Stimulated activated CD4-positive, alpha-beta T cell treated with anti-CD3 and anti-CD28 coated beads, Interleukin-15, amount 100 ng/mL, for 48 hours (primary cell): Measurements from ENCODE around the gene POMGNT2.

Source experiments
- DNase-seq, 2 donors: peaks; one replicate each; pipeline ENCODE4 v3.0.0-alpha.2; 2020; ENCODE audit warnings: low read depth in 2 of 2

POMGNT2 gene

DNA sequence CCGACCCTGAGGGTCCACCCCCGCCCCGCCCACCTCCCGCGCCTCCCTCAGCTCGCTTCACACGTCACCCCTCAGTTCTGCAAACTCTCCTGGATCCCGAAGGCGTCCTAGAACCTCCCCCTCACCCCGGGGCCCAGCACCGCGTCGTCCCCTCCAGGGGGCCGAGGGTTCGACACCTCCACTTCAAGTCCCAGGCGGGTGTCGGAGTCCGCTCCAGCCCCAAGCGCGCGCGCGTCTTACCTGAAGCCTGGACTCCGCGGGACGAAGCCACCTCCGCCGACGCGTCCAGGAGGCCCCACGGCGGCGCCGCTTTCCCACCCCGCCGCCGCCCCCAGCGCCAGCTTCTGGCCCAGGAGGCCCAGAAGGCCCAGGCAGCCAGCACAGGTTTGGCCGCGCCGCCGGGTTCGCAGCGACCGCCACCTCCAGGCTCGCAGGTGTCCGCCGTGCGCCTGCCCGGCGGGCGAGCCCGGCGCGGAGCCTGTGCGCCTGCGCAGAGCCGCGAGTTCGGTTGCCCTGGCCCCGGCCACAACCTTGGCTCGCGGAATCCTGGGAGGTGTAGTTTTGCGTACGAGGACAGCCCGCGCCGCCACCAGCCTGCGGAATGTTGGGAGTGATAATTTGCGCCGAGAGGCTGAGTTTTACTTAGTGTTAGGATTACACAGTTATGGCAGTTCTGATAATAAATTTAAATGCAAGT lies at the start of gene POMGNT2:
POMGNT2 (minus strand) TSS at position 484 of the 697 bp plus-strand sequence. CDS start 24,648 bp downstream, outside the sequence.
- peak; percentile 75 to 87 for DNase-seq

GRCh38 chr3:43154980-43155379 lies 49.1 kb upstream of the POMGNT2 start:
- no peak for DNase-seq

DNA sequence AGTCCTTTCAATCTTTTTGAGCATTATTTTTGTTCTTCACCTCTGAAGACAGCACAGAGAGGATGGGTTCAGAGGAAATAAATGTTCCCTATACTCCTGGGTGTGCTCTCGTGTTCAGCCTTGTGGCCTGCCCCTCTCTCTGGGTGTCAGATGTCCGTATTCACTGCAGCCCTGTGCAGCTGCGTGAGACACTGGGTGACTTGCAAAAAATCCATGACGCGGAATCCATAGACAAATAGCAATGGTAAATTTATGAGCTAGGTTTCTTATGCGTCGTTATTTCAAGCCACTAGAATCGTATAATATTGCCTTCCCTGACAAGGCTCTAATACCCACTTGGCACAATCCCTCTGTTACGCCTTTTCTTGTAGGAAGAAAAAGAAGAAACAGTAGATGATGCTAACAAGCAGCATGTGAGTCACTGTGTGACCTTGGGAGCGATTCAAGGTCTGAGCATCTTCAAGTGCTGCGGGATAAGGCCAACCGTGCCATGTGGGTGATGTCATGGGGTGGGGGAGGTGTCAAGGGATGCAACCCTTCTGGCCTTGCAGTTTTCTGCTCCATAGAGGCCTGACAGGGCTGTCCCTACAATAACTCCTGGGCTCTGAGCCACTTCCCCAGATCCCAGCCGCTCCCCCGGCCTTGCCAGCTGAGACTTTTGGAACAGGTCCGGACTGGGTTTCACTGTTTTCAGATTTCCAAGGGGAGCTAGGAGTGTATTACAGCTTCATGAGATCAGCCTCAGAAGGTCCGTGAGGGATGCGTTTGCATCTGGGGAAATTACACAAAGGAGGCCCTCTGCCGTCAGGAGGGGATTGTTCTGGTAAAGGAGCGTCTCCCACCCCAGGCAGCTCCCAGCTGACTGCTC lies 47.6 kb upstream of the POMGNT2 start:
- no peak for DNase-seq

- no peak for DNase-seq
These were observed 46.8 kb upstream of the POMGNT2 start for GRCh38 chr3:43152649-43153048.

GRCh38 chr3:43148033-43148432 lies 42.2 kb upstream of the POMGNT2 start:
- DNase-seq = no peak

- DNase-seq = no peak
These were observed 40.7 kb upstream of the POMGNT2 start for GRCh38 chr3:43146599-43146998.

- DNase-seq = no peak
These were observed 39.0 kb upstream of the POMGNT2 start for GRCh38 chr3:43144761-43145490.

- no peak for DNase-seq
These were observed 36.6 kb upstream of the POMGNT2 start for GRCh38 chr3:43142472-43142871.

DNA sequence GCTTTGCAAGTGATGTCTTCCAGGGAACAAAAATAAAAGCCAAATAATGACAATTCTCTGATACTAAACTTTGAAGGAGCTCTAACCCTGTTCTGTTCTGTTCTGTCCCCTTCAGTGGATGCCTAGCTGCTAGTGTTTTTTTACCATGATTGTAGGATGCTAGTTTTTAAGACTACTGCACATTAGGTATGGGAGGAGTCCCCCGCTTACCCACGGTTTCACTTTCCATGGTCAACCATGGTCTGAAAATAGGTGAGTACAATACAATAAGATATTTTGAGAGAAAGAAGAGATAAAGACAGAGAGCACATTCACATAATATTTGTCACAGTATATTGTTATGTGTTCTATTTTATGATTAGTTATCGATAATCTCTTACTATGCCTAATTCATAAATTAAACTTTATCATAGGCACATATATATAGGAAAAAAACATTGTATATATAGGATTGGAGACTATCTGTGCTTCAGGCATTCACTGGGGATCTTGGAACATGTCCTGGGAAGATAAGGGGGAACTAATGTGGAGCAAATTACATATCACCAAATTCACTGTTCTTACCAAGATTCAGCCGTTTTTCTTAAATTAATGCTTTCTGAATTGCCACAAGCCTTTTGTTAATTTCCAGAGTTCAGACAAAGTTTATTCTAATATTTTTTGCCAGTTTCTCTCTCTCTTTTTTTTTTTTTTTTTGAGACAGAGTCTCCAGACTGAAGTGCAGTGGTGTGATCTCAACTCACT lies 32.8 kb upstream of the POMGNT2 start:
- DNase-seq = no peak

DNA sequence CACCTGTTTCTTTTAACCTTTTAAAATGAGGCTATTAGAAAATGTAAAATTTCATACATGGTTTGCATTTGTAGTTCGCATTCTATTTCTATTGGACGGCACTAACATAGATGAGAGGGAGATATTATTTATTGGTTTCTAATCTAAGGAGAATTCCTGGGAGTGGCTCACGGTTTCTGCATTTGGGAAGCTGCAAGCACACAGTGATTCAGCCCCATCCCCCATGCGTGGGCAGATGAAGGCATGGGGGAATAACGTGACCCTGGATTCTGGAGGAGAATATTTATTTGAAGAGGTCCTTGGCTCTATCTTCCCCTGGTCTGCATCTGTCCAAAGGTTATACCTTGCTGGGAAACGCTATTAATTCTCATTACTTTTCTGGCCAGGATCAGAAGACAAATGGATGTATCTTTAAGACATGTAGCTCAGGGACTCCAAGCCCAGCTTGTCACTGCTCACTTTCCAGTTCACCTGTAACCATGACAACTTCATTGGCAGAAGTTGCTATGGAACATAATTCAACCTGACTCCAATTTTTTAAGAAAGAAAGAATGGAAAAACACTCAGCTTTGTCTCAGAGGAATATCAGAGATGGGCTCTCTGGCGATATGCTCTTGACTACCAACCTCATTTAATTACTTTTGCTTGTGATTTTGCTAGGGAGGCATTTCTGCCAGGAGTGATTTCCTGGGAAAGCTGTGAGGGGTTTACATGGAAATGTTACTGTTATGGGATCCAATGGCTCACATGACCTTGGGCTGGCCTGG lies 27.2 kb upstream of the POMGNT2 start:
- DNase-seq = no peak

DNA sequence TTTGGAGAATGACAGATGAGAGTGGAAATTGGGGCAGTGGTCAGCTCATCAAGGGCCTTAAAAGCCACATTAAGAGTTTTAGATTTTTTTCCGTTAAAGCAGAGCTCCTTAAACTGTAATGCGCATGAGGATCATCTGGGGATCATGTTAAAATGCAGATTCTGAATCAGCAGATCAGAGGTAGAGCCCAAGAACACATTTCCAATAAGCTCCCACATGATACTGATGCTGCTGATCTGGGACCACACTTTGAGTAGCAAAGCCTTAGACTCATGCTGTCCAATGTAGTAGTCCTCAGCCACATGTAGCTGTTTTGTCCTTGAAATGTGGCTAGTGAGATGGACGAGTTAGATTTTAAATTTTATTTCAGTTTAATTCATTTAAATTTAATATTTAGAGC lies 26.3 kb upstream of the POMGNT2 start:
- no peak for DNase-seq

DNA sequence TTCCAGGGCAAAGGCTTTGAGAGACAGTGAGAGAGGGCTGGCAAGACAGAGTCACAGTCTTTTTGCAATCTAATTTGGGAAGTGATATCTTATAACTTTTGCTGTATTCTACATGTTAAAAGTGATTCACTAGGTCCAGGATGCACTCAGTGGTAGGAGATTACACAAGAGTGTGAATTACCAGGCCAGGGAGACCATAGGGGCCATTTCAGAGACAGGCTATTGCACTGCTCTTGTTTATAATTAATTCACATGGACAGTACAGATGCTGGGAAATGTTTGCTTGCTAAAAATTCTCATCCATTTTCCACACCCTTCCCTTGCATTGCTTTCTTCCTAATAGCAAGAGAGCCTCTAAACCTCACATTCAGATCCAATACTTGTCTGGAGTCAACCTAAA lies 22.6 kb upstream of the POMGNT2 start:
- no peak for DNase-seq

DNA sequence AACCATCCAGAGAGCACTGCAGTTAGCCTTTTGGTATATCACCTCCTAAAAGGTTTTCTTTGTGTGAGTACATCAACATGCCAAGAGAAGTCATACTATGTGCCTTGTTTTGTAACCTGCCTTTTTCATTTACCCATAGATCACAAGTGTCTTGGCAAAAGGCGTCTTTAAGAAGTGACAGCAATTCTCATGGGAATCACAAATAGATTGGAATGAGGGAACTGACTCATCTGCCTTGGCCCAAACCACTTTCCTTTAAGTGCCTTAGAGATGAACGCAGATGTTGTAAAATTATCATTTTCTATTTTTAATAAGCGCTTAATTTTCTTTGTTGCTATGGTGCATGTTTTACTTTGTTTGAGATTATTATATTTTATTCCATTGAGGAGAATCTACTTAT lies 20.7 kb upstream of the POMGNT2 start:
- no peak for DNase-seq

DNA sequence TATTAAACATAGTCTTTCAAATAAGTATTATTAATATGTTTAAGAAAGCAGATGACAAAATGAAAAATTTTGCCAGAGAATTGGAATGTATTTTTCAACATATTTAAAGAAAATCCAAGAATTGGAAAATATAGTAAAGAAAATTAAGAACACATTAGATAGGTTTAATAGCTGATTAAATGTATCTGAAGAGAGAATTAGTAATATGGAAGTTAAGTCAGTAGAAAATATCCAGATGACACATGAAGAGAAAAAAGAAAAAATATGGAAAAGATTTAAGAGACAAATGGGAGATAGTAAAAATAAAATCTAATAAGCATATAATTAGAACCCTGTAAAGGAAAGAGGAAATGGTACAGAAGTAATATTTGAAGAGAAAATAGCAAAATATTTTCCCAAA lies 18.0 kb upstream of the POMGNT2 start:
- DNase-seq = no peak

- no peak for DNase-seq
These were observed 15.1 kb upstream of the POMGNT2 start for GRCh38 chr3:43120937-43121336.

GRCh38 chr3:43117257-43117656 lies 11.4 kb upstream of the POMGNT2 start:
- DNase-seq = no peak

DNA sequence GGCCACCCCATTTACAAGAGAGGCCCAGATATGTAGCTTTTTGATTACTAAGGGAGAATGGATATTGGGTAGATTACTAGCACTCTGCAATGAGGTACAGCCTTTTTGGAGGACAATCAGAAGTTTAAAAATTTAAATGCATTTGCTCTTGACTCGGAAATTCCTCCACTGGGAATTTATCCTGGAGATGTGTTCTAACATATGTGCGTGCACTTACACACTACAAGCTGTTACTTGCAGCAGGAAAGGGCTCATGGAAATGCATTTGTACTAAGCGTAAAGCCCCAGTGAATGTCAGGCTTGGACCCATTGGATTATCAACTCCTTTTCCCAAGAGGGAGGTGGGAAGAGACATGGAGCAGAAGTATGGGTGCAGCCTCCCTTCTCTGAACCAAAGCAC lies 7.8 kb upstream of the POMGNT2 start:
- DNase-seq = no peak

DNA sequence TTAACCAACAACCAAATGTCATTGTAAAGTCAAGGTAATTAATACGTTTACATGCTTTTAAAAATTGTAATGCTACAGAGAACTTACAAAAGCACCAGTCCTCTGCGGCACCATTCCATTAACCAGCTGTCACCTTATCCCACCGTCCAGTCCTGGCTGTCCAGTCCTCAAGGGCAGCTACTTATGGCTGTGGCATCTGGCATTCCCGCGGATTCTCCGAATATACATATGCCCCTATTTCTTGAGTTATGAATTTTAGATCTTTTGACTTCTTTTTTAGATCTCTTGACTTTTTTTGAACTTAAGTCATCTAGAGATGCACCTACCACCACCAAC lies 382 bp upstream of the POMGNT2 start:
- no peak for DNase-seq

GRCh38 chr3:43104660-43105595 lies 951 bp downstream of the POMGNT2 start:
- DNase-seq = peak in 1 of 2 donors; percentile 4

- no peak for DNase-seq
These were observed 1.8 kb downstream of the POMGNT2 start for GRCh38 chr3:43104039-43104438.
